NCI-H526 (cell line): ENCODE data around the gene ACAT2.
"Not testable (repeated sequence)": the region's sequence is repeated elsewhere in the genome, so short reads cannot be mapped to it uniquely, and the experiment has no call there.

ENCODE experiments used
- DNase-seq, 2 experiments: peaks; one replicate each; lab custom pipeline; 2025; lab: John Stamatoyannopoulos, UW

The ACAT2 gene

GRCh38 chr6:159730332-159730676 lies 31.5 kb upstream of the ACAT2 start:
- DNase-seq = no peak

- DNase-seq = not testable (repeated sequence)
Measured at GRCh38 chr6:159732550-159732949, 29.3 kb upstream of the ACAT2 start.

- DNase-seq = not testable (repeated sequence)
Measured at GRCh38 chr6:159733395-159733794, 28.4 kb upstream of the ACAT2 start.

- DNase-seq = no peak
Measured at GRCh38 chr6:159736908-159737307, 24.9 kb upstream of the ACAT2 start.

GRCh38 chr6:159739341-159739740 lies 22.5 kb upstream of the ACAT2 start:
- no peak for DNase-seq

GRCh38 chr6:159742165-159742564 lies 19.7 kb upstream of the ACAT2 start:
- no peak for DNase-seq

GRCh38 chr6:159745081-159745480 lies 16.8 kb upstream of the ACAT2 start:
- DNase-seq = no peak

GRCh38 chr6:159746759-159747158 lies 15.1 kb upstream of the ACAT2 start:
- no peak for DNase-seq

GRCh38 chr6:159748127-159748526 lies 13.7 kb upstream of the ACAT2 start:
- not testable (repeated sequence) for DNase-seq

- DNase-seq = no peak
Measured at GRCh38 chr6:159751448-159751847, 10.4 kb upstream of the ACAT2 start.

- DNase-seq = no peak
Measured at GRCh38 chr6:159753081-159753872, 8.6 kb upstream of the ACAT2 start.

GRCh38 chr6:159754401-159754800 lies 7.4 kb upstream of the ACAT2 start:
- no peak for DNase-seq

GRCh38 chr6:159754959-159755914 lies 6.6 kb upstream of the ACAT2 start:
- DNase-seq = no peak

- DNase-seq = no peak
Measured at GRCh38 chr6:159756508-159756907, 5.3 kb upstream of the ACAT2 start.

- no peak for DNase-seq
Measured at GRCh38 chr6:159758031-159759001, 3.5 kb upstream of the ACAT2 start.

- DNase-seq = peak in 1 of 2 experiments; percentile 25
Measured at GRCh38 chr6:159759645-159760044, 2.2 kb upstream of the ACAT2 start.

GRCh38 chr6:159760602-159761057 lies 1.2 kb upstream of the ACAT2 start:
- peak in 1 of 2 experiments; percentile 6 for DNase-seq

GRCh38 chr6:159761129-159761872 lies 544 bp upstream of the ACAT2 start:
- peak in 1 of 2 experiments; percentile 50 for DNase-seq

- peak in 1 of 2 experiments; percentile 31 for DNase-seq
Measured at GRCh38 chr6:159762681-159763293, 942 bp downstream of the ACAT2 start.

GRCh38 chr6:159766906-159767305 lies 5.1 kb downstream of the ACAT2 start:
- DNase-seq = no peak
